Mesothelial cell of epicardium (in vitro differentiated cells): ENCODE data around the gene PTPRZ1. TPM values are rescaled to one million over a fixed set of nuclear protein-coding genes. Genes with fewer than 3 reads are reported as not detected.
A peak's percentile ranks its signal among the peaks of the same experiment; 100 is the strongest.

Experiments
- DNase-seq, 2 experiments: peaks; one replicate each; pipeline ENCODE4 v3.0.0; 2021; ENCODE audit warnings: low spot score in 2 of 2; ENCODE audit not compliant: unreplicated experiment in 2 of 2
- H3K27ac Mint-ChIP-seq: 2 replicates; pipeline ENCODE4 v1.8.0; 2021; ENCODE audit warnings: mixed read lengths
- H3K27me3 Mint-ChIP-seq: 2 replicates; pipeline ENCODE4 v1.8.0; 2021; ENCODE audit warnings: low read depth, mixed read lengths
- H3K36me3 Mint-ChIP-seq: 2 replicates; pipeline ENCODE4 v1.8.0; 2021; ENCODE audit warnings: mixed read lengths
- H3K4me1 Mint-ChIP-seq: 2 replicates; pipeline ENCODE4 v1.8.0; 2021; ENCODE audit warnings: mixed read lengths
- H3K4me3 Mint-ChIP-seq: 2 replicates; pipeline ENCODE4 v1.8.0; 2021; ENCODE audit warnings: mild to moderate bottlenecking, moderate library complexity, mixed read lengths
- H3K9me3 Mint-ChIP-seq: 2 replicates; pipeline ENCODE4 v1.8.0; 2021; ENCODE audit warnings: mixed read lengths
- total RNA-seq: library from RNA; stranded (reverse); gene quantifications from 3 replicates; pipeline ENCODE4 v1.2.1, GENCODE V29; 2021
- TF ChIP-seq, protein P1 (sequence below): fragments of 200-600 bp; sonication (generic); IDR thresholded peaks from one replicate; pipeline ENCODE4 v1.5.0; 2021; ENCODE audit warnings: antibody characterized with exemption; ENCODE audit not compliant: unreplicated experiment

Gene PTPRZ1
- total RNA-seq, 1 donor from 2014 or later, result 3.4 TPM

DNA sequence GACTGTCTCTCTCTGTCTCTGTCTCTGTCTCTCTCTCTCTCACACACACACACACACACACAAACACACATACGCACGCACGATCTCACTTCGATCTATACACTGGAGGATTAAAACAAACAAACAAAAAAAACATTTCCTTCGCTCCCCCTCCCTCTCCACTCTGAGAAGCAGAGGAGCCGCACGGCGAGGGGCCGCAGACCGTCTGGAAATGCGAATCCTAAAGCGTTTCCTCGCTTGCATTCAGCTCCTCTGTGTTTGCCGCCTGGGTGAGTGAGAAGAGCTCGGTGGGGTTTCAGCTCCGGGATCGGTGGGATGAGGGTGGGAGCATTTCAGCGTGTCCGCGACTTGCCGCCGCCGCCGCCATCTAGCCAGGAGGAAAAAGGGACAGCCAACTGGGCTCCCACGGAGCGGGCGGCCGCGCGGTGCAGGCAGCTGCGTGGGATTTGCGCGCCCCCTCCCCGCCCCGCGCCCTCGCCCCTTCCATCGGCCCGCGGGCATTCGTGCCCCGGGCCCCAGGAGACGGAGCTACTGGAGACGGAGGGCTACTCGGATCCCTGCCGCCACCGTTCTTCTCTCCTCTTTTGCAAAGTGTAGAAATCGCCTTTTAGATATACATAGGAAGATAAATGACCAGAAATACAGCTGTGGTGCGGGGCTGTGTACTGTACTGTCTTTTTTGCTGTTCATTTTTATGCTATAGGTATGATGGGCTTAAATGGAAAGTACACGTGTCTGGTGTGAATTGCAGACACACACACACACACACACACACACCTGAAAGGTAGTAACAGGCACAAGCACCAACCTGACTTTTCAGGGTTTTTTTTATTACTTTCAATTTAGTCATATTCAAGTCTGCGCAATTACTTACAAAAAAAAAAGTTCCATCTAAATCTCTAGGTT is 581 bp downstream of the PTPRZ1 start:
- TF ChIP-seq, protein P1, sequence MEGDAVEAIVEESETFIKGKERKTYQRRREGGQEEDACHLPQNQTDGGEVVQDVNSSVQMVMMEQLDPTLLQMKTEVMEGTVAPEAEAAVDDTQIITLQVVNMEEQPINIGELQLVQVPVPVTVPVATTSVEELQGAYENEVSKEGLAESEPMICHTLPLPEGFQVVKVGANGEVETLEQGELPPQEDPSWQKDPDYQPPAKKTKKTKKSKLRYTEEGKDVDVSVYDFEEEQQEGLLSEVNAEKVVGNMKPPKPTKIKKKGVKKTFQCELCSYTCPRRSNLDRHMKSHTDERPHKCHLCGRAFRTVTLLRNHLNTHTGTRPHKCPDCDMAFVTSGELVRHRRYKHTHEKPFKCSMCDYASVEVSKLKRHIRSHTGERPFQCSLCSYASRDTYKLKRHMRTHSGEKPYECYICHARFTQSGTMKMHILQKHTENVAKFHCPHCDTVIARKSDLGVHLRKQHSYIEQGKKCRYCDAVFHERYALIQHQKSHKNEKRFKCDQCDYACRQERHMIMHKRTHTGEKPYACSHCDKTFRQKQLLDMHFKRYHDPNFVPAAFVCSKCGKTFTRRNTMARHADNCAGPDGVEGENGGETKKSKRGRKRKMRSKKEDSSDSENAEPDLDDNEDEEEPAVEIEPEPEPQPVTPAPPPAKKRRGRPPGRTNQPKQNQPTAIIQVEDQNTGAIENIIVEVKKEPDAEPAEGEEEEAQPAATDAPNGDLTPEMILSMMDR, result no peak
- Mint-ChIP-seq H3K27ac (peak overlapping the region; percentile 22), H3K27me3 (peaks cover 67% of the 10 kb centered on the region), H3K4me1 (peaks cover 16% of the 10 kb centered on the region), H3K4me3 (peak overlapping the region; percentile 89), H3K36me3 (no peaks in the 10 kb centered on the region), H3K9me3 (peaks cover 4% of the 10 kb centered on the region)
- DNase-seq, result peak; percentile 28 to 54

DNA sequence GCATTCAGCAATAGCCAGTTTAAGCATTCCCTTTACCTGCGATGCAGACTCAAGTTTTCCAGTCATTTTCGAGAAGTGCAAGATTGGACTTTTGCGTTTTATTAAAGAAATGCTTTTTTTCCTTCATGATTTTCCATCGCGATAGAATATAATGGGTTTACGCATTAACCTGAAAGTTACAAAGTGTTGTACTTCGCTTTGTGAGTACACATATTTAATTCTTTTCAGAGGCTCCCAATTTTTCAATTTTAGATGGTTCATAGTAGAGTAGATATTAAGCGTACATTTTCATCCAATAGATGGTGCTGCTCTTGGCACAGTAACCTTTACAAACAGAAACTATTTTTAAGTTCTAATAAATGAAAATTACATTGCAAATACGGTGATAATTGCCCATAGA is 1.3 kb downstream of the PTPRZ1 start:
- Mint-ChIP-seq H3K4me1 (peaks cover 16% of the 10 kb centered on the region), H3K27ac (no peak overlapping the region), H3K27me3 (peaks cover 68% of the 10 kb centered on the region)

DNA sequence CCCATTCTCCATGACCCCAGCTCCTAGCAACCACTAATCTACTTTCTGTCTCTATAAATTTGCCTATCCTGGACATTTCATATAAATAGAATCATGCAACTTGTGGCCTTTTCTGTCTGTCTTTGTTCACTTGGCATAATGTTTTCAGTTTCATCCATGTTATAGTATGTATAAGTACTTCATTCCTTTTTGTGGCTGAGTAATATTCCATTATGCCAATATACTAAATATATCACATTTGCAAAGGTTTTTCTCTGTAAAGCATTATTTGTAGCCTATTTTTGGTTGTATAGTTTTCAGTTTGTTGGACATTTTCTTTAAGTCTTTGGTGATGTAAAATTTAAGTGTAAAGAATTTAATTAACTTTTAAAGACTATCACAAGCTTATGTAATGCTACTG is 2.2 kb downstream of the PTPRZ1 start:
- peaks cover 4% of the 10 kb centered on the region for H3K9me3 Mint-ChIP-seq
- H3K27ac Mint-ChIP-seq, result no peak overlapping the region
- no peak for DNase-seq
- peaks cover 64% of the 10 kb centered on the region for H3K27me3 Mint-ChIP-seq
- TF ChIP-seq, protein P1, result no peak
- peaks cover 16% of the 10 kb centered on the region for H3K4me1 Mint-ChIP-seq
- no peaks in the 10 kb centered on the region for H3K36me3 Mint-ChIP-seq
- no peak overlapping the region for H3K4me3 Mint-ChIP-seq

More for the DNA sequence above, 1.3 kb downstream of the PTPRZ1 start:
- H3K36me3 Mint-ChIP-seq, result no peaks in the 10 kb centered on the region
- H3K4me3 Mint-ChIP-seq, result peak overlapping the region; percentile 89
- TF ChIP-seq, protein P1, result no peak
- peaks cover 4% of the 10 kb centered on the region for H3K9me3 Mint-ChIP-seq
- no peak for DNase-seq

DNA sequence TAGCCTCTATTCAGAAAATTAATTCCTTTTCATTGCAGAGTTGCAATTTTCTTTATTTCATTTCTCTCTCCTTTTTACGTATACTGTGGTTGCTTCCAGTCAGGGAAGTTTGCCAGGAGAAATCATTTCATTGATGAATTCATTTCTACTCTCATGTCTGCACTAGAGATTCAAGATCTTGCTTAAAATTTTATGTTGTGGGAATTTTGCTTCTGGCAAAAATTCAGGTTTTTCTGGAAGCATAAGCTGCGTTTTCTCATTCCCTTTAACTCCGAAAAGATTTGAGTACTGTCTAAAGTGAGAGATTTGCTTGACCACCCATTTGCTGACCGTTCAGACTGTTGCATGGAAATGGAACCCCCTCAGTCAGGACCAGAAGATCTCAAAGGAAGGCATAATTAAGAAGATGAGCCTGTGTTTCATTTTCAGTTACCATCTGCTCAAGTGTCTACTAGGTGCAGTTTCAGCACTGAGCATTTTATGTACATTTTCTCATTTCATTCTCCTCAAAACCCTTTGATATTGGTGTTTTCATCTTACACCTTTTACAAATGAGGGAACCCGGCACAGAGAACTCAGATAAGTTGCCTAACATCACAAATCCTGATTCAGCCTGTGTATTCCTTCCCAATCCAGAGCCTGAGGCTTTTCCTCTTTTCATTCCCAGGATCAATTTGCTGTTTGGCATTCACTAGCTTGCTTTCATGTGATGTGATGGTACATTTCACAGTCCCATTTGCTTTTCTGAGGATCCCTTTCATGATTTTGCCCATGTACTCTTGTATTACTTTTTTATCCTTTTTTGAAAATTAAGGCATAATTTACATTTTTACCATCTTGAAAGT is 3.9 kb downstream of the PTPRZ1 start:
- no peaks in the 10 kb centered on the region for H3K36me3 Mint-ChIP-seq
- no peak for DNase-seq
- TF ChIP-seq, protein P1, result no peak
- H3K4me1 Mint-ChIP-seq, result peaks cover 16% of the 10 kb centered on the region
- no peak overlapping the region for H3K27ac Mint-ChIP-seq
- peaks cover 4% of the 10 kb centered on the region for H3K9me3 Mint-ChIP-seq
- no peak overlapping the region for H3K4me3 Mint-ChIP-seq
- peaks cover 50% of the 10 kb centered on the region for H3K27me3 Mint-ChIP-seq

DNA sequence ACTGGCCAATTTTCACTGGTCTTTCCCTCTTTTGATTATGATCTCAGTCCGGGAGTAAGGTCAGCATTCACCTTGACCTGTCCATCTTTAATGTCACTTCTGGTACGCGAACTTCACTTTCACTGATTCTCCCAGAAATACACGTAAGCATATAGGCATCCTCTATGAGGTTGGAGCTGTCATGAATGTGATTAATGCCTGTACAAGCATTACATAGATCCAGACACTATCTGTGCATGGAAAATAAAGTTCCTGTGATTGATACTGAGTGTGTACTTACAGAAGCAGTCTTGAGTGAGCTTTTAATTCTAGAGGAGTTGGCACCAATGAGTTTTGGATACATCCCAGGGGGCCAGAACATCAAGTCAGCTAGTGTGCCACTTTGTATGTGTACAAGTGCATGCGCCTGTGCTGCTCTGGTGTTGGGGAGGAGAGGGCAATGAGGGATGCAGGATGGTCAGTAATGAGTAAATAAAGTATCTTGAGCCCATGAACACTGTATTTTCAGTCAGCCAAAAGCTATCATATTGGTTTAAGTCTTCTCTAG is 6.0 kb downstream of the PTPRZ1 start:
- Mint-ChIP-seq H3K9me3 (peaks cover 4% of the 10 kb centered on the region), H3K4me1 (peaks cover 5% of the 10 kb centered on the region), H3K27ac (no peak overlapping the region), H3K36me3 (no peaks in the 10 kb centered on the region), H3K4me3 (no peak overlapping the region), H3K27me3 (peaks cover 32% of the 10 kb centered on the region)
- no peak for DNase-seq
- TF ChIP-seq, protein P1, result no peak
